Ascending aorta (tissue), 2 donors: ENCODE results near the gene UBE3B. TPM values are rescaled to one million over a fixed set of nuclear protein-coding genes. Genes with fewer than 3 reads are reported as not detected.

Experiments used
- DNase-seq, 2 donors: peaks; one replicate each; pipeline ENCODE4 v3.0.0-alpha.2; 2019; ENCODE audit warnings: low spot score in 2 of 2
- H3K27ac ChIP-seq, 2 donors: fragments of 200-600 bp; sonication (generic); one replicate each; pipeline ENCODE4 v1.5.1; 2016 to 2017; ENCODE audit warnings: mild to moderate bottlenecking in 1 of 2
- H3K27me3 ChIP-seq: fragments of 200-600 bp; sonication (generic); one replicate; pipeline ENCODE4 v1.5.1; 2017
- H3K36me3 ChIP-seq, 2 donors: fragments of 200-600 bp; sonication (generic); one replicate each; pipeline ENCODE4 v1.5.1; 2016
- H3K4me1 ChIP-seq, 2 donors: fragments of 200-600 bp; sonication (generic); one replicate each; pipeline ENCODE4 v1.5.1; 2016 to 2017; ENCODE audit warnings: mild to moderate bottlenecking in 1 of 2
- H3K4me3 ChIP-seq, 2 donors: fragments of 200-600 bp; sonication (generic); one replicate each; pipeline ENCODE4 v1.5.1; 2016 to 2017; ENCODE audit warnings: mild to moderate bottlenecking in 1 of 2
- H3K9me3 ChIP-seq, 2 donors: fragments of 200-600 bp; sonication (generic); one replicate each; pipeline ENCODE4 v1.5.1; 2016
- intact Hi-C: fragments of 100-400 bp; cut with DNase I; formaldehyde crosslinking; loops from one replicate; pipeline ENCODE4 v1.15.1; 2023
- total RNA-seq: library from RNA; depleted of rRNA; stranded (reverse); fragments of >200 nt; gene quantifications from one replicate; pipeline ENCODE4 v1.1.0, GENCODE V29; 2016
- TF ChIP-seq, protein P1 (sequence below), 3 experiments: fragments of 200-600 bp in 2 of 3; fragments of 450-650 bp in 1 of 3; sonication (generic) in 2 of 3; IDR thresholded peaks; one replicate each; pipeline ENCODE4 v1.5.1; 2016 to 2019; ENCODE audit warnings: antibody characterized with exemption in 3 of 3, mild to moderate bottlenecking in 1 of 3, moderate library complexity in 1 of 3

The UBE3B gene
- total RNA-seq, 1 donor from 2014 or later, result 19.1 TPM

DNA sequence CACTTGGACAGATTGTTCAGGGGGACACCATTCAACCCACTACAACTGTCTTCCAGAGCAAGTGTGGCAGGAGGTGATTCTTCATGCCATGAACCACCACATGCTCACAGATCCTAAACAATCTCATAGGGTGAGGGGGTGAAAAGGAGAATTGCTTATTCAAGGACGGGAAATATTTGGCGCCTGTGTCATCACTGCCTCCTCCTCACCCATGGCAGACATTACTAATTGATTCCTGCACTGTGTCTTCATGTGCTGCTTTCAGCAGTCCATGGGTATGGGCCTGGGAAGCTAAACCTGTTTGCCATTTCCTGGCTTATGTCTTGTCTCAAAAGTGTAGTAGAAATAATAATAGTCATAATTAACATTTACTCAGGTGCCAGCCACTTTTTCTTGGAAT is 64.6 kb downstream of the UBE3B start:
- intact Hi-C loops, result no loop called here

DNA sequence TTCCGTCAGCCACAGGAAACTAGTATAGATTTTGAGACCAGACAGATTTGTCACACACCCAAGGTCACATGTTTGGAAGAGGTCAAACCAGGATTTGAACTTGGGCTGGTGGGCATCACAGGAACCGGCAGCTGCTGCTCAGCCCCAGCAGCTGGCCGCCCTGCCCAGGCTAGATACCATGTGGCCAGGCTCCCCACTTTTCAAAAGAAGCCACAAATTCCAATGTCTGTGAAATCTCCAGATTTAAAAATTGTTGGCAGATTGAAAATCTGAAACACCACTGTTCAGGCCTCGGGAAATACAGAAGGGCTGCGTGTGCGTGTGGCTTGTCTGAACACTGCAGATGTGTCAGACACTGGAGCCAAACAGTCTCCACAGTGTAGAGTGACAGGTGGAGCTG is 65.4 kb downstream of the UBE3B start:
- no peaks in the 10 kb centered on the region for H3K9me3 ChIP-seq
- TF ChIP-seq, protein P1, sequence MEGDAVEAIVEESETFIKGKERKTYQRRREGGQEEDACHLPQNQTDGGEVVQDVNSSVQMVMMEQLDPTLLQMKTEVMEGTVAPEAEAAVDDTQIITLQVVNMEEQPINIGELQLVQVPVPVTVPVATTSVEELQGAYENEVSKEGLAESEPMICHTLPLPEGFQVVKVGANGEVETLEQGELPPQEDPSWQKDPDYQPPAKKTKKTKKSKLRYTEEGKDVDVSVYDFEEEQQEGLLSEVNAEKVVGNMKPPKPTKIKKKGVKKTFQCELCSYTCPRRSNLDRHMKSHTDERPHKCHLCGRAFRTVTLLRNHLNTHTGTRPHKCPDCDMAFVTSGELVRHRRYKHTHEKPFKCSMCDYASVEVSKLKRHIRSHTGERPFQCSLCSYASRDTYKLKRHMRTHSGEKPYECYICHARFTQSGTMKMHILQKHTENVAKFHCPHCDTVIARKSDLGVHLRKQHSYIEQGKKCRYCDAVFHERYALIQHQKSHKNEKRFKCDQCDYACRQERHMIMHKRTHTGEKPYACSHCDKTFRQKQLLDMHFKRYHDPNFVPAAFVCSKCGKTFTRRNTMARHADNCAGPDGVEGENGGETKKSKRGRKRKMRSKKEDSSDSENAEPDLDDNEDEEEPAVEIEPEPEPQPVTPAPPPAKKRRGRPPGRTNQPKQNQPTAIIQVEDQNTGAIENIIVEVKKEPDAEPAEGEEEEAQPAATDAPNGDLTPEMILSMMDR (IDR thresholded peaks at IDR 0.05), result no peak
- H3K27ac ChIP-seq, result no peak overlapping the region
- no peaks in the 10 kb centered on the region for H3K27me3 ChIP-seq
- no peaks in the 10 kb centered on the region for H3K4me1 ChIP-seq
- H3K4me3 ChIP-seq, result no peak overlapping the region
- no peak for DNase-seq
- peaks cover 0 to 23% of the 10 kb centered on the region in 2 donors for H3K36me3 ChIP-seq
- intact Hi-C loops, result no loop called here

More for the DNA sequence above, 64.6 kb downstream of the UBE3B start:
- no peak overlapping the region for H3K4me3 ChIP-seq
- H3K9me3 ChIP-seq, result no peaks in the 10 kb centered on the region
- no peak for DNase-seq
- H3K27ac ChIP-seq, result no peak overlapping the region
- peaks cover 0 to 27% of the 10 kb centered on the region in 2 donors for H3K36me3 ChIP-seq
- TF ChIP-seq, protein P1 (IDR thresholded peaks at IDR 0.05), result no peak
- no peaks in the 10 kb centered on the region for H3K27me3 ChIP-seq
- H3K4me1 ChIP-seq, result no peaks in the 10 kb centered on the region

DNA sequence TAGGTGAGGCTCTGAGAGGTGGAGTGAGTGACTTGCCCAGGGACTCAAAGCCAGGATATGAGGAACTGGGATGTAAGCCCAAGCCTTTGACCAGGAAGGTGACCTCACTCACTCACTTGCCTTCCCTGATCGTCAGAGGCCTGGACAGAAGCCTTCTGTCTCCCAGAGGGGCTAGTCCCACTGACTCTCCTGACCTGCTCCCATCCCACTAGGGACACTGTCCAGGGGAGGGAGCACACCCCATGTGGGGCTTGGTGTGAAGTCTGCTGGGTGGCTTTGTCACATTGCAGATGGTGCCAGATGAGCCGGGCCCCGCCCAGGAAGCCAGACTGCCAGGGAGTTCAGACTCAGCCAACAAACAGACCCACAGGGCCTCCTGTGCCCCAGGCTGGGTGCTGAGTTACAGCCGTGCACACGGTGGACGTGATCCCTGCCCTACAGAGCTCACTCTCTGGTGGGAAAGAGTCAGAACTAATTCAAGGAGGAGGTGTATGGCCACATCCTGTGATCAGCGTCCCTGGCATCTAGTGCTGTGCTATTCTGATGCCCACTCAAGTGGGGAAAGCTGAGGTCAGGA is 67.6 kb downstream of the UBE3B start:
- peaks cover 0 to 13% of the 10 kb centered on the region in 2 donors for H3K36me3 ChIP-seq
- intact Hi-C loops, result no loop called here
- H3K9me3 ChIP-seq, result no peaks in the 10 kb centered on the region
- no peak overlapping the region for H3K4me3 ChIP-seq
- DNase-seq, result no peak
- TF ChIP-seq, protein P1 (IDR thresholded peaks at IDR 0.05), result no peak
- no peaks in the 10 kb centered on the region for H3K4me1 ChIP-seq
- H3K27ac ChIP-seq, result no peak overlapping the region
- H3K27me3 ChIP-seq, result no peaks in the 10 kb centered on the region

DNA sequence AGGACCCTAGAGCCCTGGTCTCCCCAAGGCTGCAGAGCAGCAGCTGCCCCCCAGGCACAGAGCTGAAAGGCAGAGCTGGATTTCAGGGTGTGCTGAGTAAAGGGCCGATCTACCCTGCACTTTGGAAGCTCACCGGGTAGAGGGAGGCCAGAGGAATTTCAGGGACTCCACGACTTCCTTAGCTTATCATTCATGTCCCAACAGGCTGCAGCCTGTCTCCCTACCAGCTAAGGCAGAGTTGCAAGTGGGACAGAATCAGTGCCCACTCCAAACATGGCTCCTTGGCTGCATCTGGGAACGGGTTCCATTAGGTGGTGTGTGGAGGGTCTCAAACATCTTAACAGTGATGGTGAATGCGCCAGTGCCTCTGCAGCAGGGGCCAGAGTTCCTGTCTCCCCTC is 68.4 kb downstream of the UBE3B start:
- Histone ChIP-seq H3K27me3 (no peaks in the 10 kb centered on the region), H3K4me3 (no peak overlapping the region), H3K36me3 (peaks cover 0 to 10% of the 10 kb centered on the region in 2 donors), H3K27ac (no peak overlapping the region), H3K9me3 (no peaks in the 10 kb centered on the region), H3K4me1 (no peaks in the 10 kb centered on the region)
- intact Hi-C loops, result no loop called here
- TF ChIP-seq, protein P1 (IDR thresholded peaks at IDR 0.05), result no peak
- DNase-seq, result no peak

DNA sequence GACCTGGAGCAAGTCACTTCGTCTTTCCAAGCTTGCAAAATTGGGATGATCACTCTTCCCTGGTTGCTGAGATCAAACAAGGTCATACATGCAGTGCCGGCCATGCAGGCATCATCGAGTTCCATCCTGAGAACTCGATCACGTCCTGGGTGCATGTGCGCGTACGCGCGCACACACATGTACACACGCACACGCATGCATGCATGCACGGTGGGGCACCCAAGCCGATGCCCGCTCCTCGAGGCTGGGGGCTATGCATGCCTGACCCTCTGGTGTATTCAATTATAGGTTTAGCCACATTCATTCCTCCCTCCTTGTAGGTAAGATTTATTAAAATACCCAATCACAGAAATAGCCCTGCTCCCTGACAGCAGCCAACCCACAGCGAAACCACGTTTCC is 69.9 kb downstream of the UBE3B start:
- intact Hi-C loops, result no loop called here
- H3K9me3 ChIP-seq, result no peaks in the 10 kb centered on the region
- H3K27ac ChIP-seq, result no peak overlapping the region
- DNase-seq, result no peak
- H3K4me1 ChIP-seq, result no peaks in the 10 kb centered on the region
- TF ChIP-seq, protein P1 (IDR thresholded peaks at IDR 0.05), result no peak
- H3K4me3 ChIP-seq, result no peak overlapping the region
- no peaks in the 10 kb centered on the region for H3K27me3 ChIP-seq
- no peaks in the 10 kb centered on the region for H3K36me3 ChIP-seq

DNA sequence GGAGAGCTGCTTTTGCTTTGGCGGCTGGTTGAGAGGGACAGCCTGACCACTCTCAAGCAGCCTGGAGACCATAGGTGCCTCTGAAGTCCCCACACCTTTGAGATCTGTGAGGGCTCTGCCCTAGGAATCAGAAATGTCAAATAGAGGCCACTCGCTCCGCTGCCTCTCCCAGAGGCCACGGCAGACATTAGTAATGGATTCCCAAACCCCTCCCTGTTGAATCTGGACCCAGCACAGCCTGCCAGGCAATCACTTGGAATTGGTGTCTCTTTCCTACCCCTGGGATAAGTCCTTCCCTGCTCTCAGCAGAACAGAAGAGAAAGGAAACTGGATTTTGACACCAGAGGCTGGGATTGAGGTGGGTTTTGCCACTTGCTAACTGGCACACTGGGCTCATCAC is 70.8 kb downstream of the UBE3B start:
- Histone ChIP-seq H3K4me3 (no peak overlapping the region), H3K9me3 (no peaks in the 10 kb centered on the region), H3K27me3 (no peaks in the 10 kb centered on the region), H3K36me3 (no peaks in the 10 kb centered on the region), H3K27ac (no peak overlapping the region), H3K4me1 (no peaks in the 10 kb centered on the region)
- no peak for DNase-seq
- intact Hi-C loops, result no loop called here
- TF ChIP-seq, protein P1 (IDR thresholded peaks at IDR 0.05), result no peak
